Left colon (tissue), 2 donors: ENCODE results near the gene MGAT4B. TPM values are rescaled to one million over a fixed set of nuclear protein-coding genes. Genes with fewer than 3 reads are reported as not detected.
"Not testable (repeated sequence)": the region's sequence is repeated elsewhere in the genome, so short reads cannot be mapped to it uniquely, and the experiment has no call there.

Experiments used
- ATAC-seq: fragments of 200-7000 bp; cut with Tn5 transposase; one replicate; pipeline ENCODE4 v1.9.1; 2020; ENCODE audit warnings: mild to moderate bottlenecking, moderate library complexity
- DNase-seq, 2 donors: peaks; one replicate each; pipeline ENCODE4 v3.0.0-alpha.2; 2020
- intact Hi-C, 2 donors: fragments of 100-400 bp; cut with DNase I in 1 of 2; cut with micrococcal nuclease in 1 of 2; formaldehyde crosslinking; loops; one replicate each; pipeline versions ENCODE4 v1.11.2 to v1.14.0; 2022; cut with DNase I, micrococcal nuclease
- total RNA-seq, 2 donors: library from RNA; stranded (reverse); fragmentation: NEBNext Ultra II Directional; extraction: Animal tissue kit (Norgen Biotek cat#: 25700); gene quantifications; one replicate each; pipeline ENCODE4 v1.2.1, GENCODE V29; 2021
- donor health status: DM: no; HTN: no; CAD: no.
- donor health status: DM: yes; HTN: yes; CAD: no.

Gene MGAT4B
- total RNA-seq, 2 donors from 2014 or later: 465 to 474 TPM

- DNase-seq (no peak), ATAC-seq (no peak)
- intact Hi-C loops: no loop called here
These were observed 7.7 kb downstream of the MGAT4B start for GRCh38 chr5:179798771-179799643.

GRCh38 chr5:179798144-179798770, 8.4 kb downstream of the MGAT4B start:
- intact Hi-C loops: no loop called here
- ATAC-seq: no peak
- no peak for DNase-seq

- DNase-seq: peak; percentile 13 to 22
- no peak for ATAC-seq
- intact Hi-C loops: no loop called here
These were observed 8.9 kb downstream of the MGAT4B start for GRCh38 chr5:179797741-179798140.

GRCh38 chr5:179796877-179797608, 9.6 kb downstream of the MGAT4B start:
- ATAC-seq (no peak), DNase-seq (peak in 1 of 2 donors; percentile 21)
- intact Hi-C loops: no loop called here

GRCh38 chr5:179795863-179796833, 10.5 kb downstream of the MGAT4B start:
- peak; percentile 83 to 89 for DNase-seq
- intact Hi-C loops: no loop called here
- ATAC-seq: peak; percentile 78

GRCh38 chr5:179795049-179795862, 11.4 kb downstream of the MGAT4B start:
- peak; percentile 58 to 61 for DNase-seq
- ATAC-seq: peak; percentile 19
- intact Hi-C loops: no loop called here

GRCh38 chr5:179794575-179794974, 12.1 kb downstream of the MGAT4B start:
- intact Hi-C loops: no loop called here
- peak in 1 of 2 donors; percentile 16 for DNase-seq
- no peak for ATAC-seq

- ATAC-seq: no peak
These were observed 12.5 kb downstream of the MGAT4B start for GRCh38 chr5:179794171-179794570.

GRCh38 chr5:179793468-179794139, 13.1 kb downstream of the MGAT4B start, which contains the start of gene LTC4S:
TSS of gene LTC4S (plus strand) at chr5:179793986. CDS start at chr5:179794081, 95 bp downstream.
- no peak for ATAC-seq
- peak; percentile 64 to 76 for DNase-seq
- intact Hi-C loops: no loop called here

More at GRCh38 chr5:179794171-179794570, 12.5 kb downstream of the MGAT4B start:
- peak in 1 of 2 donors; percentile 13 for DNase-seq
- intact Hi-C loops: no loop called here

GRCh38 chr5:179792612-179793467, 13.8 kb downstream of the MGAT4B start:
- peak in 1 of 2 donors; percentile 22 for DNase-seq
- ATAC-seq: no peak
- intact Hi-C loops: no loop called here

- intact Hi-C loops: no loop called here
- peak; percentile 14 to 37 for DNase-seq
- no peak for ATAC-seq
These were observed 14.6 kb downstream of the MGAT4B start for GRCh38 chr5:179791881-179792611.

GRCh38 chr5:179789278-179789677, 17.4 kb downstream of the MGAT4B start:
- DNase-seq, ATAC-seq, intact Hi-C loops: not testable (repeated sequence)

- ATAC-seq (no peak), DNase-seq (no peak)
- intact Hi-C loops: no loop called here
These were observed 18.3 kb downstream of the MGAT4B start for GRCh38 chr5:179788193-179788854.

GRCh38 chr5:179786861-179787260, 19.8 kb downstream of the MGAT4B start:
- DNase-seq: no peak
- intact Hi-C loops: no loop called here
- ATAC-seq: no peak

- intact Hi-C loops: no loop called here
- no peak for DNase-seq
- ATAC-seq: no peak
These were observed 23.5 kb downstream of the MGAT4B start for GRCh38 chr5:179783128-179783527.
